Large intestine (tissue), 3 donors: Measurements from ENCODE around the gene ANKRD16. TPM values are rescaled to one million over a fixed set of nuclear protein-coding genes. Genes with fewer than 3 reads are reported as not detected.
A peak's percentile ranks its signal among the peaks of the same experiment; 100 is the strongest.
"Not testable (repeated sequence)": the region's sequence is repeated elsewhere in the genome, so short reads cannot be mapped to it uniquely, and the experiment has no call there.

Source experiments
- DNase-seq, 2 donors: peaks; one replicate each; pipeline versions ENCODE4 v3.0.0 to v3.0.0-alpha.2; 2013
- H3K27ac ChIP-seq: one replicate; pipeline ENCODE4 v1.5.1; 2013; ENCODE audit warnings: low read length
- H3K27me3 ChIP-seq: 2 replicates; pipeline ENCODE4 v1.6.1; 2013; ENCODE audit warnings: low read length; ENCODE audit not compliant: control insufficient read depth, insufficient read depth
- H3K36me3 ChIP-seq: 2 replicates; pipeline ENCODE4 v1.6.1; 2013; ENCODE audit warnings: low read length; ENCODE audit not compliant: control insufficient read depth, insufficient read depth
- H3K4me1 ChIP-seq: one replicate; pipeline ENCODE4 v1.6.1; 2013; ENCODE audit warnings: low read length; ENCODE audit not compliant: control insufficient read depth, insufficient read depth
- H3K4me3 ChIP-seq: one replicate; pipeline ENCODE4 v1.5.1; 2013; ENCODE audit warnings: low read length
- H3K9me3 ChIP-seq: one replicate; pipeline ENCODE4 v1.6.1; 2013; ENCODE audit warnings: mild to moderate bottlenecking, low read depth, low read length, moderate library complexity; ENCODE audit not compliant: control insufficient read depth
- WGBS: methylation state at CpG from one replicate; pipeline ENCODE4 v1.1.5; 2013; ENCODE audit warnings: low lambda C conversion rate; ENCODE audit not compliant: insufficient coverage; 5-methylcytosine and 5-hydroxymethylcytosine counted together
- polyA plus RNA-seq: library from polyadenylated mRNA; unstranded; fragments of 120-200 nt; gene quantifications from one replicate; pipeline ENCODE4 v1.2.1, GENCODE V29; 2013

Gene ANKRD16
- polyA plus RNA-seq, 1 donor: 7.9 TPM

DNA sequence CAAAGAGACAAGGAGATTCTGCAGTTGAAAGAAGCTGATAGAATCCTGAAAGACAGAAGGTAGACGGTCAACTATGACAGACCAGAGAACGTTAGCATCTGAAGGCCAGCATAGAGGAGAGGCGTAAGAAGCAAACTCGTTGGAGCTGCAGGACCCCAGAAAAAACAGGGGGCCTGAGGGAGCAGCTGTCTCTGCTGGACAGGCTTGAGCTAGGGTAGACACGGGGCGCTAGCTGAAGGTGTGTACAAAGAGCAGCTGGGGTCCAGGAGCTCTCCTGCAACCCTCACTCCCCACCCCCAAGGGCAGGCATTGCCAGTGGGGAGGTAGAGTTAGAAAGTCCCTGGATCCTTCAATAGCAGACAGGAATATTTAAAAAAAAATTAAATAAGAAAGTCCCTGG lies 61.9 kb downstream of the ANKRD16 start:
- Histone ChIP-seq H3K27ac (no peak overlapping the region), H3K9me3 (no peaks in the 10 kb centered on the region), H3K4me3 (no peak overlapping the region), H3K27me3 (no peaks in the 10 kb centered on the region), H3K36me3 (no peaks in the 10 kb centered on the region), H3K4me1 (no peaks in the 10 kb centered on the region)
- WGBS: no CpG with 5 or more reads among the region's 6 CpGs
- DNase-seq: no peak

DNA sequence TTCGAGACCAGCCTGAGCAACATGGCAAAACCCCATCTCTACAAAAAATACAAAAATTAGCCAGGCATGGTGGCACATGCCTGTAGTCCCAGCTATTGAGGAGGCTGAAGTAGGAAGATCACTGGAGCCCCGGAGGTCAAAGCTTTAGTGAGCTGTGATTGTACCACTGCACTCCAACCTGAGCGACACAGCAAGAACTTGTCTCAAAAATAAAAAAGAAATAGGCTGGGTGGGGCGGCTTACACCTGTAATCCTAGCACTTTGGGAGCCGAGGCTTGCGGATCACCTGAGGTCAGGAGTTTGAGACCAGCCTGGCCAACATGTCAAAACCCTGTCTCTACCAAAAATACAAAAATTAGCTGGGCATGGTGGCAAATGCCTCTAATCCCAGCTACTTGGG lies 63.2 kb downstream of the ANKRD16 start:
- not testable (repeated sequence) for H3K9me3 ChIP-seq, H3K27ac ChIP-seq, H3K27me3 ChIP-seq, H3K36me3 ChIP-seq, H3K4me3 ChIP-seq, H3K4me1 ChIP-seq, DNase-seq
- WGBS: no CpG with 5 or more reads among the region's 6 CpGs

DNA sequence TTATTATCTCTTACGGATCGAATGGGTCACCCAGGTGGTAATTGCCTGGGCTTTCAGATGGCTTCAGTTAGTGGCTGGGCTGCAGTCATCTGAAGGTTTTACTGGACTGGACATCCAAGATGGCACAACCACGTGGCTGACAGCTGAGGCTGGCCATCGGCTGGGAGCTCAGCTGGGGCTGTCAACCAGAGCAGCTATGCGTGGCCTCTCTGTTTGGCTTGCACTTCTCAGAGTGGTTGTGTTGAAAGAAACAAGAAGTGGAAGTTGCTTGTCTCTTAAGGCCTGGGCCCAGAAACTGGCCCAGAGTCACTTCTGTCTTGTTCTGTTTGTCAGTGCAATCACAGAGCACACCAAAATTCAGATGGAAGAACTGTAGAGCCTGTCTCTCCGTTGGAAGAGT lies 70.8 kb downstream of the ANKRD16 start:
- DNase-seq: no peak
- H3K9me3 ChIP-seq: no peaks in the 10 kb centered on the region
- H3K4me1 ChIP-seq: peaks cover 9% of the 10 kb centered on the region
- H3K4me3 ChIP-seq: no peak overlapping the region
- H3K27ac ChIP-seq: no peak overlapping the region
- no peaks in the 10 kb centered on the region for H3K27me3 ChIP-seq
- no peaks in the 10 kb centered on the region for H3K36me3 ChIP-seq
- WGBS: 83% methylated on average over 1 of the region's 6 CpGs

DNA sequence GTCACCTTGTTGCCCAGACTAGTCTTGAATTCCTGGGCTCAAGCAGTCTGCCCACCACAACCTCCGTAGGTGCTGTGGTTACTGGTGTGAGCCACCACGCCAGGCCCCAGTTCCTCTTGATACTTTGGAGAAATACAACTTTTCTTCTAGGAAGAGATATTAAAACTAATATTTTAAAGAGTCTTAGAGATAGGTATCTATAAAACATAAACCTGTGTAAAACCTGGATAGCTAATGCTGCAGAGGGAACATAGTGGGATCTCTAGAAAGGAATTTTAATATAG lies 71.7 kb downstream of the ANKRD16 start:
- H3K4me3 ChIP-seq: no peak overlapping the region
- peaks cover 10% of the 10 kb centered on the region for H3K4me1 ChIP-seq
- H3K27me3 ChIP-seq: no peaks in the 10 kb centered on the region
- no peaks in the 10 kb centered on the region for H3K36me3 ChIP-seq
- WGBS: no CpG with 5 or more reads among the region's 2 CpGs
- H3K27ac ChIP-seq: no peak overlapping the region
- DNase-seq: no peak
- peaks cover 4% of the 10 kb centered on the region for H3K9me3 ChIP-seq

DNA sequence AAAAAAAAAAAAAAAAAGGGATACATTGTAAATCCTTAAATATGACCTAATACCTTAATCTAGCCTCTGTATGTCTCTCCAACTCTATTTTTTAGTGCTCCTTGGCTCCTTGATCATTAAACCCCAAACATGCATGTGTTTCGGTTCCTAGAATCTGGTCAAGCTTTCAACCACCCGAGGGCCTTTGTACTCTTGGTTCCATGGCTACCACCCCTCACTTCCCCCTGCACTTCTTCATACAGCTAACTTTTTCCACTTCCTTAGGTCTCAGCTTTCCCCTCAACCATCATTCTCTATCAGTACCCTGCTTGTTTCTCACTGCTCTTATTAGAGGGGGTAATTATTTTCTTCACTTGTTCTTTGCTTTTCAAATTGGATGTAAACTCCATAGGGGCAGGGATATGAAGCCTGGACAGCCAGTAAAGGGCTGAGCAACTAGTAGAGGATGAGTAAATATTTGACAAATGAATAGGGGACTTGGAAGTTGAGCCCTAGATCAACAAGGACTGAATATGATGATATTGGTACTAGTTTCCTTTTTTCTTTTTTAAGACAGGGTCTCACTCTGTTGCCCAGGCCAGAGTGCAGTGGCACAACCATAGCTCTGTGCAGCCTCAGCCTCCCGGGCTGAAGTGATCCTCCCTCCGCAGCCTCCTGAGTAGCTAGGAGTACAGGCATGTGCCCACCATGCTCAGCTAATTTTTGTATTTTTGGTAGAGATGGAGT lies 72.2 kb downstream of the ANKRD16 start:
- no CpG with 5 or more reads among the region's 4 CpGs for whole genome bisulfite sequencing
- peaks cover 10% of the 10 kb centered on the region for H3K4me1 ChIP-seq
- no peaks in the 10 kb centered on the region for H3K27me3 ChIP-seq
- no peak overlapping the region for H3K27ac ChIP-seq
- no peak overlapping the region for H3K4me3 ChIP-seq
- H3K9me3 ChIP-seq: peaks cover 4% of the 10 kb centered on the region
- no peaks in the 10 kb centered on the region for H3K36me3 ChIP-seq
- DNase-seq: no peak

DNA sequence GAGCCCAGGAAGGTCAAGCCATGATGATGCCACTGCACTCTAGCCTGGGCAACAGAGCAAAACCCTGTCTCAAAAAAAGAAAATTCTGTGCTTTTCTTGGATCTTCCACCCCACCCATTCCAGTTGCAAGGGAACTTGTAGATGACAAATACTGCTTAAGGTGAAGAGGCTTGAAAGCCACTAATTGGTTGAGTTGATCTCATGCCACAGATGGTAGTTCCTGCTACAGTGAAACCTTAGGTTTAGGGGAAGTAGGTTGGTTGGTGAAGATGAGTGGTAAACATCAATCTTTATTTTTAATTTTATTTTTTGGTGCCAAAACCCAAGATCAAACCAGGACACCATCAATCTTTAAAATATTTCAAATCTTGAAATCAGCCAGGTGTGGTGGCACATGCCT lies 73.5 kb downstream of the ANKRD16 start:
- Histone ChIP-seq H3K4me3 (no peak overlapping the region), H3K27ac (no peak overlapping the region), H3K27me3 (no peaks in the 10 kb centered on the region), H3K4me1 (peaks cover 10% of the 10 kb centered on the region), H3K36me3 (no peaks in the 10 kb centered on the region), H3K9me3 (peaks cover 4% of the 10 kb centered on the region)
- DNase-seq: no peak

DNA sequence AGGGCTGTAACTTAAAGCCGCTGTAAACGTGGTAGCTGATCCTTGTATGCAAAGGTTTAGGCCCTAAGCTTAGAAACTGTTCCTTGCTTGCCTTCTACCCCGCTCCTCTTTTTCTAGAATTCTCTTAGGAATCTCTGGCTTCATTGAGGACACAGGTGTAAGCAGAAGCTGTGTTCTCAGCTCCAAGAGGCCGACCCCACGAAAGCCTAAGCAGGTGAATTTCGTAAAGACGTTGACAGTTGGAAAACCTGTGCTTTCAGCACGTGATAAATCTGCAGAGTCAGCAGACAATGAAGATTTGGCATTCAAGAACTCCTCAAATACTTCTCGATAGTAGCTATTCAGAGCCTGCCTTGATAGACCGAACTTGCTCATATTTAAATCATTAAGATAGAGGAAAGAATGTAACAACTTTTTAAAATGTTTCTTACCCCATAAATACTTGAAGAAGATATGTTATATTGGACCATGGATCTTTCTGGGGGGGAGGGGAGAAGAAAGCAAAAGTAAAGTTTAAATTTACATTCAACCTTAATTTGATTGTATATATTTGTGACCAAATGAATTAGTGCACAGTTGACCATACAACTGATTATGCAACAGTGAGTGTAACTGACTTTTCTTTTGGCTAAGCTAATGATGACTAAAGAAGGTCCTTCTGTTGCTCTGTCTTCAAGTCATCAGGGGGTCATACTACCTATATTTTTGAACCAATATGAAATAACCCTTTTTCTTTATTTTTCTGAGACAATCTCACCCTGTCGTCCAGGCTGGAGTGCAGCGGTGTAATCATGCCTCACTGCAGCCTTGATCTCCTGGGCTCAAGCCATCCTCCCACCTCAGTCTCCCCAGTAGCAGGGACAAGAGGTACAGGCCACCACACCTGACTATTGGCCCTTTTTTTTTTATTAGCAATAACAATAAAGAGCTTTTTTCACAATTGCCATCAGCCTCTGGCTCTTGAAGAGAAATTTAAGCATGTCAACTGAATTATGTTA lies 75.3 kb downstream of the ANKRD16 start:
- no peaks in the 10 kb centered on the region for H3K27me3 ChIP-seq
- H3K27ac ChIP-seq: peak overlapping the region; percentile 99
- no peak for DNase-seq
- peak overlapping the region; percentile 48 for H3K4me3 ChIP-seq
- peaks cover 4% of the 10 kb centered on the region for H3K9me3 ChIP-seq
- peaks cover 20% of the 10 kb centered on the region for H3K4me1 ChIP-seq
- 75% methylated on average over 2 of the region's 12 CpGs for WGBS
- no peaks in the 10 kb centered on the region for H3K36me3 ChIP-seq

DNA sequence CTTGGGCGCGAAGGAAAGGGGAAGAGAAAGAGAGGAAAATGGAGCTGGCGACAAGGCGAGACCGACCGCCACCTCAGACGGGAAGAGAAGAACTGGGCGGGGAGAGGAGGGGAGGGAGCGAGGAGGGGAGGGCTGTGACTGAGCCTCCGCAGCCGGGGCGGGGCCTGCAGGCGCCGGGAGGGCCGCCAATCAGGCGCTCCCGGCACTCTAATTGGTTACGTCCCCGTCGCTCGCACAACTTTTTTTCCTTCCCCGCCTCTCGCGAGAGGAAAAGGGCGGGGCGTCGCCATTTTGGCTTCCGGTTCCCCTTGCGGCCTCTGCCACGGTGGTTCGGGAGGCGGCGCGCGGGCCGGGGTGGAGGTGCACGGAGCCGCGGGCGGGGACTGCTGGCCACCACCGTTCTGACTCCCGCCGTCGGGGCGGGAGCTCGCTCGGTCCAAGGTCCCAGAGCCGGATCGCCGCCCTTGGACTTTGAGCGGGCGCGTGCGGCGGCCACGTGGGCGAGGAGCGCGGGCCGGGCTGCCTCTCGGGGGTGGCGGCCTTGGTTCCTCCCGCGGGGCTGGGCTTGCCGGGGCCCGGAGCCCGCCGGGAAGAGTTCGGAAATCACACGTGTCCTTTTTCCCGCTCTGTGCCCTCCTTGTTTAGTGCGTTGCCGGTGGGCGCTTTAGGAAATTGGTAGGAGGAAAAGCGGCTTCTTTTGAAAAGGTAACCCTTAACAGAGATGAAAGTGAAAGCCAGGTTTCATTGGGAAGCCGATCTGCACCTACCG lies 76.2 kb downstream of the ANKRD16 start, which contains the start of gene GDI2:
Gene GDI2 (minus strand): TSS at position 94 of the 769 bp plus-strand sequence. CDS start 176 bp downstream, outside the sequence.
- WGBS: 0% methylated on average over 4 of the region's 77 CpGs
- peaks cover 27% of the 10 kb centered on the region for H3K4me1 ChIP-seq
- H3K27me3 ChIP-seq: no peaks in the 10 kb centered on the region

DNA sequence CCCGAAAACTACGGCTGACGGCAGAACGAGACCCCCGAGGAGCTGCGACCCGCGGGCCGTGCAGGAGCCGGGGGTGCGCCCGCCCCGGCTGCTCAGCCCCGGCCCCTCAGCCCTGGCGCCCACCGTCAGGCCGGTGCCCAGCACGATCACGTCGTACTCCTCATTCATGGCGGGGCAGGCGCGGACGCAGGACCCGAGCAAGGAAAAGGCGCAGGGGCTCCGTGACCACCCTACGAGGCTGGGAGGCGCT lies 76.7 kb downstream of the ANKRD16 start:
- peaks cover 32% of the 10 kb centered on the region for H3K4me1 ChIP-seq

More for the DNA sequence above, 76.2 kb downstream of the ANKRD16 start, which contains the start of gene GDI2:
- Histone ChIP-seq H3K27ac (peak within 1 kb of the TSS; percentile 99), H3K4me3 (peak within 1 kb of the TSS; percentile 91), H3K9me3 (peaks cover 4% of the 10 kb centered on the region), H3K36me3 (no peaks in the 10 kb centered on the region)
- DNase-seq: peak; percentile 98 to 99

More for the DNA sequence above, 76.7 kb downstream of the ANKRD16 start:
- Histone ChIP-seq H3K36me3 (peaks cover 4% of the 10 kb centered on the region), H3K9me3 (peaks cover 4% of the 10 kb centered on the region), H3K27ac (peak overlapping the region; percentile 99), H3K27me3 (no peaks in the 10 kb centered on the region), H3K4me3 (peak overlapping the region; percentile 91)
- no peak for DNase-seq
- WGBS: no CpG with 5 or more reads among the region's 29 CpGs
